Lung microvascular endothelial cell (primary cell): ENCODE measurements around the gene LCE1A. TPM values are rescaled to one million over a fixed set of nuclear protein-coding genes. Genes with fewer than 3 reads are reported as not detected.
A peak's percentile ranks its signal among the peaks of the same experiment; 100 is the strongest.

Experiments
- DNase-seq, 2 donors: peaks; one replicate each; pipeline versions ENCODE4 v3.0.0 to v3.0.0-alpha.2; 2010; ENCODE audit warnings: low read depth in 2 of 2
- total RNA-seq: library from RNA; depleted of rRNA; stranded (reverse); fragments of >200 nt; gene quantifications from 2 replicates; pipeline ENCODE4 v1.2.1, GENCODE V29; 2014

The LCE1A gene, protein sequence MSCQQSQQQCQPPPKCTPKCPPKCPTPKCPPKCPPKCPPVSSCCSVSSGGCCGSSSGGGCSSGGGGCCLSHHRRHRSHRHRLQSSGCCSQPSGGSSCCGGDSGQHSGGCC
- not detected in 2 replicates for total RNA-seq

DNA sequence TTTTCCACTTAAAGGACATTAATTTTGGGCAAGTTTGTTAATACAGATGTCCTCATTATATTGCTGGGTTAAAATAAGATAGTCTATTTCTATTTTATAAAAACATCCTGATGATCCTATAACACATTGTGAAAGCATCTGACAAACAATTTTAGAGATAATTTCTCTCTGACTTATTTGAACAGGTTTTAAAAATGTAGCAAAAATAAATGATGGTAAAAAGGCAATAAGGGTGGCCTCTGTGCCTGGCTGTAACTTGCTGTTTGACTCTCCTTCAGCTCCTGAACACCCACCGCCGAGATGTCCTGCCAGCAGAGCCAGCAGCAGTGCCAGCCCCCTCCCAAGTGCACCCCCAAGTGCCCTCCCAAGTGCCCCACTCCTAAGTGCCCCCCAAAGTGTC lies at the start of gene LCE1A:
TSS of gene LCE1A (plus strand) at position 301 of the 400 bp plus-strand sequence. CDS start at position 301, 0 bp downstream.
- DNase-seq, result no peak

DNA sequence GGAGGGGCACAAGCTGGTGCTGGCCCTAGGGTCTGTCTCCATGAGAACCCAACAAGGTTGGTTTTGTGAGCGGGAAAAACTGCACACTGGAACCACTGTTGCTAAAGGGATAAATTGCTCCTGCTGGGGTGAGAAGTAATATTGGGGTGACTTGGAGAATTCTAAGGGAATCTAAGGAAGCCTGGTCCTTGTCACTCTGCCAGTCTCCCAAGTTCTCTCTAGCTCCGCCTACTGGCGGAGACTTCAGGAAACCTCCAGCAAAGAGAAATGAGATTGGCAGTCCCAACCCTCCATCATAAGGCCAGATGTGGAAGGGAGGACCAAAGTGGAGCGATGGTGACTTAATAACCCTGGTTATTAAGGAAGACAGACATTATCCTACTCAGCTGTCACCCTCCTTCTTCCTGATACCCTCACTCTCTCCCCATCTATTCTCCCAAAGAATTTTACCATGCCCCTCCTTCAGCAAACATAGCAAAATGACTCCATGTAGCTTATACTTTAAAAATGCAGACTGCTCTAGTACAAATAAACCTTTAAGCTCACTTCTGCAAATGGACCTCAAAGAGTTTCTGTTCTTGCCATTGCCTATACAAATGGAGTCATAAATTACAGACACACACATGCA lies 49.6 kb upstream of the LCE1A start:
- peak in 1 of 2 donors; percentile 32 for DNase-seq

GRCh38 chr1:152783095-152783494 lies 44.2 kb upstream of the LCE1A start:
- peak in 1 of 2 donors; percentile 42 for DNase-seq

GRCh38 chr1:152786077-152786476 lies 41.2 kb upstream of the LCE1A start, which contains the start of gene LCE1E:
TSS of gene LCE1E (plus strand) at chr1:152786257. CDS start at chr1:152787300, 1,043 bp downstream.
- no peak for DNase-seq

DNA sequence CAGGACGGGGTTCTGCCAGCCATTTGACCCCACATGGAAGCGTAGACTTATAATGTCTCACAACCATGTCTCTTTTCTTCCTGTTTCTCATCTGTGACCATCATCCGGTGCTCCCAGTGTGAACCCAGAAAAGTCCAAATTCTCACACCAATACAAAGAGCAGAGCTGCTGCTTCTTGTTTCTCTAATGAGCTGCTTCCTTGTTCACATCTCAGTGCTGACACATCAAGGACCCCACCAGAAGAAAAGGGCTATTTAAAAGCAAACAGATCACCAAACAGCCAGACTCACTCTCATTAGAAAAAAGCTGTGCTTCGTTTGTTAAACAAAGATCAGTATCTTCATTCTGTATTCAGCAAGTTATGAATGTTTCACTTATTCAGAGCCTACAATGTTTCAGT lies 31.6 kb upstream of the LCE1A start:
- peak in 1 of 2 donors; percentile 26 for DNase-seq

- DNase-seq, result no peak
These were observed 30.9 kb upstream of the LCE1A start, which contains the start of gene LCE1D for GRCh38 chr1:152796421-152796820. TSS of gene LCE1D (plus strand) at chr1:152796721. CDS start at chr1:152797795, 1,074 bp downstream.

- DNase-seq, result no peak
These were observed 25.9 kb upstream of the LCE1A start for GRCh38 chr1:152801333-152801732.

DNA sequence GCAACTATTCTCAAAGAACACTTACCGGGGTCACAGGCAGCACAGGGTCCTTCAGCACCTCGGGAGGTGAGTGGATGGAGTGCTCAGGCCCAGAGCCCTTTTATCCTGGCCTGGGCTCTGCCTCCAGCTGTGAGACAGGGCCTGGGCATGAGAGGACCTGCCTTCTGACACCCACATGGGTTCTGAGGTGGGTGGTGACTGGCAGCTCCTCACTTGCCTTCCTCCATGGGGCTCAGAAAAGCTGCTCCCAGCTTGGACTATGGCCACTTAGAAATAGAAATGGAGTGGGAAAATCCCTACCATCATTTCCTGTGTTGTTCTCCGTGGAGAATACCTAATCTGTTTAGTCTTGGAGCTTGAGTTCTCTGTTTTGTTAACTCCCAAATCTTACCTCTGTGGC lies 20.7 kb upstream of the LCE1A start, which contains the start of gene LCE1C:
TSS of gene LCE1C (minus strand) at position 76 of the 400 bp plus-strand sequence. CDS start 1,173 bp downstream, outside the sequence.
- no peak for DNase-seq

GRCh38 chr1:152811050-152811449 lies 16.2 kb upstream of the LCE1A start:
- no peak for DNase-seq

DNA sequence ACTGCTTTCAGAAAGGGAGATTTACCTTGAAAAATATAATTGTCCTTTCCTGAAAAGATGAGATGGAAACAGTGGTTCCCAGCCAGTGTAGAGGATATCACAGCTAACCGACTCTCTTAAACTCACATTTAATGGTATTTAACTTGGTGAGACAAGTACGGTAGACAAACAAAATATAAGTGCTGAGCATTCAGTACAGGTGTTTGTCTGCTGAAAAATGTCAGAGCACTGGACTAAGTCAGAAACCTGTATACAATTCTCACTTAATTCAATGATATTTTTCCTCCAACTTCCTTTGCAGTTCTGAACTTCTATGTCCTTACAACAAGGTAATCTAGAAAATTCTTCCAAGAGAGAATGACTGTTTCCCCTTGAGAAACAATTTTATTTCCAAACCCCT lies 15.6 kb upstream of the LCE1A start, which contains the start of gene LCE1B:
TSS of gene LCE1B (plus strand) at position 301 of the 400 bp plus-strand sequence. CDS start 476 bp downstream, outside the sequence.
- no peak for DNase-seq

GRCh38 chr1:152817309-152817708 lies 10.0 kb upstream of the LCE1A start:
- no peak for DNase-seq

- DNase-seq, result no peak
These were observed 4.0 kb upstream of the LCE1A start for GRCh38 chr1:152823294-152823693.

- no peak for DNase-seq
These were observed 2.3 kb upstream of the LCE1A start for GRCh38 chr1:152824964-152825363.

DNA sequence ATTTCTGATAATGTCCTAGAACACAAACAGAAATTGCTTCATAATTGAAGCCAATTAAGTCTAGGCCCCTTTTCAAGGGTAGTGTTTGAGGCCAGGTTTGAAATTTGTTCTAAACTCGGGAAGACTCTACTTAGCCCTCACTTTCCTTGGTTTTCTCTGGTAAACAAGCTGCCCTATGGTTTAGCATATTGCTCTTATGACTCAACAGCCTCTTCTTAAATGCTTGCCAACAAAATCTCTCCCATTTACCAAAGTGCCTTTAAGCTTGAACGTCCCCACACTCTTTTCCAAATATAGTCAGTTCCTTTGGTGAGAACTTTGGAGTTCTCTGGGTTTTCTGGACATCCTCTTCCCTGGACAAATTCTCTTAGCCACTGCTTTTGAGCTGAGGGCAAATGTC lies 9.6 kb downstream of the LCE1A start:
- no peak for DNase-seq

GRCh38 chr1:152842556-152842955 lies 15.3 kb downstream of the LCE1A start, which contains the start of gene LCE6A:
TSS of gene LCE6A (plus strand) at chr1:152842856. CDS start at chr1:152843521, 665 bp downstream.
- no peak for DNase-seq

DNA sequence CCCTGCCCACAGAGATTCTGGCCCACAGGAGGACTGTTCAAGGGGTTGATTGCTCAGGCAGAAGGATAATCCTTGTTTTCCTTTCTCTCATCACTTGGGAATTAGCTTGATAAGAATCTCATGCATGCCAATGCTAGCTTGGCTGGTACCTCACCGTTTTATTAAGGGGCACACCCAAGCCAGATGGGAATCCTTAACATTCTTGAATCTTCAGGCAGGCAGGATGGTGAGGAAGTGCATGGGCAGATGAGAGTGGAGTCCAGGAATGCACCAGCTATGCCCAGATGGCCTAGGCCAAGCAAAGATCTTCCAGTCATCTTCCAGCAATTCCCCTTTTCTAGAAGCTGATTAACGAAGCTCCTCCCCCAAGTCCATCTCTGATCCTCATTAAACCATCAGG lies 28.4 kb downstream of the LCE1A start:
- DNase-seq, result no peak

DNA sequence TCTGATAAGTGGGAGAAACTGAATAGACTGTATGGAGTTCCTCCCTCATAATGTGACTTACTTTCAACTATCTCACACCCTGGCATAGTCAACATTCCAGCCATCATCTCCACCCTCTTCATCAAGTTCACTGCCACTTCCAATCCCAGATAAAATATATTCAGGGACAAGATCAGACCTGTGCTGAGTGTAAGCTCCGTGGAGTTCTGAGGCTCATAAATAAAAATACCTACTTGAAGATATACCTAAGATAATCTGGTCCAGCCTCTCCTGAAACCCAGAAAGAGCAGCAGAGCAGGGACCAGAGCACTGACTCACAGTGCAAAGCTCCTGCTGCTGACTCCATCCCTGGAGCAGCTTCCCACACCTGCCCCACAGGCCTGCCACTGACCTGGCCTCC lies 30.8 kb downstream of the LCE1A start:
- no peak for DNase-seq

DNA sequence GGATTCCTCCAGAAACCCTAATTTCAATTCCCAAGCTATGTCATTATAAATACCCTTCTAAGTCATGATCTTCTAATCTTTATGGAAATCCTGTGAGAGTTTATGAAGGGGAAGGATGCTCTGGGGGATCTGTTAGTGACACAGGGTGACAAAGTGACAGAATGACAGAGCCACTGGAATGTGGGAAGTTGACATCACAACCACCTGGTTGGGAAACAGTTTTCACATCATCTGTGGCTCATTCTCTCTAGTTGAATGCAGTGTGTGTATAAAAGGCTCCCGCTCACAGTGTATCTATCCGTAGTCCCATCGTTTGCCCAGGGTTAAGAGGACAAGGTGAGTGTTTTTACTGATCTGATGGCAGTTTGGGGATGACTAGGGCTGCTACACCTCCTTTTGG lies 32.4 kb downstream of the LCE1A start, which contains the start of gene LCE7A:
TSS of gene LCE7A (plus strand) at position 301 of the 400 bp plus-strand sequence. CDS start 702 bp downstream, outside the sequence.
- no peak for DNase-seq

- DNase-seq, result no peak
These were observed 32.9 kb downstream of the LCE1A start for GRCh38 chr1:152860129-152860528.

DNA sequence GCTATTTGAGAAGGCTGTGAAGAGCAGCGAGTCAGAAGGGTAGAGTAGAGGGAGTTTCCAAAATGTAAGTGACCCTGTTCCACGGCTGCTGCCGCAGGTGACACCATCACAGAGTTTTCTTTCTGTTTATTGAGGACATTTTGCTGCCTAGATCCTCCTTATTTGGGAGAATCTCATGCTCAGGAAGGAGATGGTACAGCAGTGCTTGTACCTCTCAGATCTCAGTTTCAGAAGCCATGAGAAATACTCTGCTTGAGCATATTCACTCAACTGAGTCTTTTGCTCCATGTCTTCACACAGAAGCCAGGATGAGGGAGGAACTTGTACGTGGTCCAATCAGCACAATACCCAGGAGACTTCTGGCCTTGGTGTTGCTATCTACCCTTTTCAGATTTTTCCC lies 34.1 kb downstream of the LCE1A start:
- DNase-seq, result no peak

DNA sequence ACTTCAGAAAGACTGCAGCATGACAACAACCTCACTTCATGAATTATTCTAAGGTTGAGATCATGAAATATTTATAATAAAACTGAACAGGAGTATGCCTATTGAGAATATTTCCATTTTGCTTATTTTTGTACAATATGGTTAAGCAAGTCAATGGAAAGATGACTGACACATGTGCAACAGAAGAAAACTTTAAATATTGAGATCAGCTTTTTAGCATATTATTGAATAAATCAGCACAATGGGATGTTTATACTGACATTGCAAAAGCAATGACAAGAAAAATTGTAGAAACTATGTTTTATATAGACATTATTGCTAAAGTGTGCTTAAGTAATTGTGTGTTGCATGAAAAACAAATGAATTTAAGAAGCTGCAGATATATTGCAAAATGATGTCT lies 37.2 kb downstream of the LCE1A start:
- no peak for DNase-seq

DNA sequence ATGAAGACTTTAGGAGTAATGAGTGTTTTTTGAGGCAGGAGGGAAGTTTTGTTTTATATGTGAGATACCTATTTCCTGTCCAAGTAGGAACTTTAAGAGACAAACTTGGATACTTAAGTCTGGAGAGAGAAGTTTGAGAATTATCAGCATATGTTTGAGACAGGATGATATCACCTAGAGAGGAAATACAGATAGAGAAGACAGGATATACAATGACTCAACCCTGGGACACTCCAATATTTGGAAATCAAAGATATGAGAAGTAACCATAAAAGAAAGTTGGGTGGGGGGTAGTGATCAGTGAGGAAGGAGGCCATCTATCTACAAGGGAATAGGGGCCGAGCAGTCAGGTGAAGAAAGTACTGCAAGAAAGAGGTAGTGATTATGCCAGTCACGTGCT lies 39.0 kb downstream of the LCE1A start:
- no peak for DNase-seq
